ENCODE measurements around the gene QPCTL. TPM values are rescaled to one million over a fixed set of nuclear protein-coding genes. Genes with fewer than 3 reads are reported as not detected.

The QPCTL gene
- polyA plus RNA-seq, 1 experiment, result 16.8 TPM

DNA sequence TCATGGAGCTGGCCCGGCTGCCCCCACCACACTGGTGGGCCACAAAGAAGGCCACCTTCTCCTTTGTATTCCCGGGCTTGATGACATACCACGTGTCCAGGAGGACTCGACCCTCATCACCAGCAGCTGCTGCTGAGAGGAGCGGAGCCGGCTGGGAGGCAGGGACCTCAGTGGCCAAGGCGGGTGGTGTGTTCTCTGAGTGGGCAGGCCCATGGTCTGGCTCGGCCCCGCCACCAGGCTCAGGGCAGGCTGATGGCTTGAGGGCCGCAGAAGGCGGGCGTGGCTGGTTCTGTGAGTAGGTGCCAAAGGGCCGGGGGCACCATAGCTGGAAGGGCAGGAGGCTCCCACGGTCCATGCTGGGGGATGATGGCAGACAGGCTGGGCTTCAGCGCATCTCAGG lies 20.7 kb downstream of the QPCTL start:
- DNase-seq (ENCODE audit: low read depth), result no peak
- Histone ChIP-seq H3K36me3 (ENCODE audit: control insufficient read depth, insufficient read depth, low read length) (peaks cover 10% of the 10 kb centered on the region; the same call in 1 of the 2 replicates), H3K27me3 (ENCODE audit: control insufficient read depth, insufficient read depth, low read length) (no peaks in the 10 kb centered on the region), H3K4me3 (ENCODE audit: low read depth, low read length) (no peak overlapping the region)
- ChIA-PET POLR2A (no interaction called here), CTCF (interaction anchor here (2.2 kb wide), 1 partner anchor 20 kb away, joined by 10 read pairs; the partner anchor contains the start of gene QPCTL)
- TF ChIP-seq, protein P1, sequence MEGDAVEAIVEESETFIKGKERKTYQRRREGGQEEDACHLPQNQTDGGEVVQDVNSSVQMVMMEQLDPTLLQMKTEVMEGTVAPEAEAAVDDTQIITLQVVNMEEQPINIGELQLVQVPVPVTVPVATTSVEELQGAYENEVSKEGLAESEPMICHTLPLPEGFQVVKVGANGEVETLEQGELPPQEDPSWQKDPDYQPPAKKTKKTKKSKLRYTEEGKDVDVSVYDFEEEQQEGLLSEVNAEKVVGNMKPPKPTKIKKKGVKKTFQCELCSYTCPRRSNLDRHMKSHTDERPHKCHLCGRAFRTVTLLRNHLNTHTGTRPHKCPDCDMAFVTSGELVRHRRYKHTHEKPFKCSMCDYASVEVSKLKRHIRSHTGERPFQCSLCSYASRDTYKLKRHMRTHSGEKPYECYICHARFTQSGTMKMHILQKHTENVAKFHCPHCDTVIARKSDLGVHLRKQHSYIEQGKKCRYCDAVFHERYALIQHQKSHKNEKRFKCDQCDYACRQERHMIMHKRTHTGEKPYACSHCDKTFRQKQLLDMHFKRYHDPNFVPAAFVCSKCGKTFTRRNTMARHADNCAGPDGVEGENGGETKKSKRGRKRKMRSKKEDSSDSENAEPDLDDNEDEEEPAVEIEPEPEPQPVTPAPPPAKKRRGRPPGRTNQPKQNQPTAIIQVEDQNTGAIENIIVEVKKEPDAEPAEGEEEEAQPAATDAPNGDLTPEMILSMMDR (IDR thresholded peaks at IDR 0.05; ENCODE audit: insufficient read depth, low read depth, low read length), result no peak

DNA sequence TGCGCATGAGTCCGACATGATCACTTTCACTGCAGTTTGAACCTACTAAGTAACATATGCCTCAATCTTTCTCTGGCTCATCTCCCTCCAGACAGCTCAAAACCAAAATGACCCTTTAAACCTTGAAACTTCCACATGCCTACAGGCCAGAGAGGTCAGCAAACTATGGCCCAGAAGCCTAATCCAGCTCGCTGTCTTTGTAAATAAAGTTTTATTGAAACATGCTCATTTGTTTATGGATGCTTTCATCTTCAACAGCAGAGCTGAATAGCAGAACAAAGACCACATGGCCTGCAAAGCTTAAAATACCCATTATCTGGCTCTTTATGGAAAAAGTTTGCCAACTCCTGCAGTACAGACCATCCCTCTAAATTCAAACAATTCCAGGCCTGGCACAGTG lies 22.7 kb downstream of the QPCTL start:
- TF ChIP-seq, protein P1 (IDR thresholded peaks at IDR 0.05; ENCODE audit: insufficient read depth, low read depth, low read length), result no peak
- ChIA-PET CTCF (interaction anchor here (0.6 to 2.2 kb wide), 3 partner anchors 22 to 230 kb away, joined by 3 to 10 read pairs (median 5); partner anchors contain the start of gene QPCTL), POLR2A (no interaction called here)

DNA sequence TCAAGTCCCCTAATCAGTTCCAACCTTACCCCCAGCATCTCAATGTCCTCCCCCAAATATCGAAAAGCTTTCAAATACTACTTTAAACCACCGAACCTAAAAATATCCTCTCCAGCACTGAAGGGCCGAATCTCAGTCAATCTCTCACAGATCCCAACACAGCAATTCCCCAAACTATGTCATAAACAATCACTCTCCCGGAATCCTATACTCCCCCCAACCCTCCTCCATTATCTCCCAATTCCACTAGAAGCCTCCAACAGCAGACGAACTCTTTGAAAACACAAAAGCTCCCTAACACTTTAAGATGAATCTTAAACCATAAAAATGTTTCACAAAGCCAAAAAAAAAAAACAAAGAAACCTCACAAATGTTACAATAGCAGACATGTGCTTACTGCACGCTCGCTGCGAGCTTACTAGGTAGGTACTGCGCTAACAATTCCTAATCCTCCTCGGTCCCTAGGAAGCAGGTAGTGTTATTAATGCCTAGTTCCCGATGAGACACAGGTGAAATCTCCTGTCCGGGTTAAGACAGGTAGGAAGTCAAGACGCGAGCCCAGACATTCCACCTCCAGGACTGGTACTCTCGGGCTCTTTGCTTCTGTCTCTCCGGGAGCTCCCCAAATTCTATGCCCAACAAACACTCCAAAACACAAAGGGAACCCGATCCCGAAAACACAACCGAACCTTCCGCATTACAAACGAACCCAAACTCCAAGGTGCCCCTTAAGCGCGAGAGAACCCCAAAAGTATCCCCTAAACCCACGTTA lies 24.1 kb downstream of the QPCTL start:
- Histone ChIP-seq H3K27me3 (ENCODE audit: control insufficient read depth, insufficient read depth, low read length) (no peaks in the 10 kb centered on the region), H3K4me3 (ENCODE audit: low read depth, low read length) (peak overlapping the region; percentile 48), H3K36me3 (ENCODE audit: control insufficient read depth, insufficient read depth, low read length) (peaks cover 8% of the 10 kb centered on the region)
- ChIA-PET POLR2A (interaction anchor here (0.6 to 1.0 kb wide), 4 partner anchors 53 to 1412 kb away, joined by 3 to 10 read pairs (median 7); partner anchors contain the start of gene SIX5), CTCF (interaction anchor here (1.0 to 2.7 kb wide), 9 partner anchors 10 to 277 kb away, joined by 3 to 25 read pairs (median 7); partner anchors contain the start of gene QPCTL)
- TF ChIP-seq, protein P1 (IDR thresholded peaks at IDR 0.05; ENCODE audit: insufficient read depth, low read depth, low read length), result no peak
- DNase-seq (ENCODE audit: low read depth), result no peak

More for the DNA sequence above, 22.7 kb downstream of the QPCTL start:
- peaks cover 10% of the 10 kb centered on the region for H3K36me3 ChIP-seq (ENCODE audit: control insufficient read depth, insufficient read depth, low read length)
- DNase-seq (ENCODE audit: low read depth), result no peak
- no peak overlapping the region for H3K4me3 ChIP-seq (ENCODE audit: low read depth, low read length)
- H3K27me3 ChIP-seq (ENCODE audit: control insufficient read depth, insufficient read depth, low read length), result no peaks in the 10 kb centered on the region

DNA sequence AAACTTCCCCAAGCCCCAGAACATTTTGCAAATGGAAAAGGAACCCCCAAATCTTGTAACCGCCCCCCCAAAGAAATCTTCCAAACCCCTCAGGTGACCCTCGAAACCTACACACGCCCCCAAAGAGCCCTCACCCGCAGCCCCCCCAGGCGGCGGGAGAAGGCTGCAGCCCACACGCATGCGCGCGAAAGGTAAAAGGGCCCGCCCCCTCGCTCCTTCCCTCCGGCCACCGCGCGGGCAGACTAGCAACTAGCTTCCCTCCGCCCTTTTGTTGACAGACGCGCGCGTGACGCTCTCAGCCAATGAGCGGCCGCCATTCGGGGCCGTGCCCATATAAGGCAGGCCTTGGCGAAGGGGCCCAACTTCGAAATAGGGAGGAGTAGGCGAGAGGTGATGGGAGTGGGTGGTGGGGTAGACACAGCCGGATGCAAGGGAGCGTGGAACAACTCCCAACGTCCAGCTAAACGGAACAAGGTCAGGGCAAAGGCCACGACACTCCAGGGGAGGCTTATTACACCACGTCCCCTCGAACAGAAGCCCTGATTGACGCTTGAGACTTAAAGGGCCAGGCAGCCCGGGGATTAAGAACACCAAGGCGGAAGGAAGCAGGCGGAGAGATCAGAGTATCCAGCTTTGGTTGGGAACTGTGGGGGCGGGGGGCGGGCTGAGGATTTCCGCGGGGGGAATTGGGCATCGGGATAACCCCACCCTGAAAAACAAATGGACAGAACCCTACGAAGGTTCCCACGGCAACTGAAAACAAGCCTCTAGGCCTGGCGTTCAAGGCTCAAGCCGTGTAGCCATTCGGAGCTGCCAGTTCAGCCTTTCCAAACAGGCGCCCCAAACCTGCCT lies 24.9 kb downstream of the QPCTL start:
- CTCF ChIA-PET, result interaction anchor here (0.6 to 2.7 kb wide), 10 partner anchors 11 to 290 kb away, joined by 3 to 25 read pairs (median 6); partner anchors contain the start of gene QPCTL
- H3K27me3 ChIP-seq (ENCODE audit: control insufficient read depth, insufficient read depth, low read length), result no peaks in the 10 kb centered on the region
- TF ChIP-seq, protein P1 (IDR thresholded peaks at IDR 0.05; ENCODE audit: insufficient read depth, low read depth, low read length), result peak; percentile 49
- peak; percentile 94 for DNase-seq (ENCODE audit: low read depth)
- peak overlapping the region; percentile 48 for H3K4me3 ChIP-seq (ENCODE audit: low read depth, low read length)
- H3K36me3 ChIP-seq (ENCODE audit: control insufficient read depth, insufficient read depth, low read length), result peaks cover 3% of the 10 kb centered on the region
- POLR2A ChIA-PET, result interaction anchor here (0.6 to 1.0 kb wide), 5 partner anchors 52 to 1411 kb away, joined by 3 to 10 read pairs (median 5); partner anchors contain the start of gene SIX5
